ENCODE results near the gene MAGI2.

GRCh38 chr7:78218876-78219275 lies 1234.6 kb downstream of the MAGI2 start:
- TF ChIP-seq CTCF (conservative IDR thresholded peaks at IDR 0.05; ENCODE audit: low read length) = no peak
- no peak for TF ChIP-seq EZH2phosphoT487 (IDR thresholded peaks at IDR 0.05; ENCODE audit: borderline replicate concordance, low read depth, low read length)
